Small intestine (tissue), 7 donors: Measurements from ENCODE around the gene TAS1R1. TPM values are rescaled to one million over a fixed set of nuclear protein-coding genes. Genes with fewer than 3 reads are reported as not detected.
A peak's percentile ranks its signal among the peaks of the same experiment; 100 is the strongest.
"Not testable (repeated sequence)": the region's sequence is repeated elsewhere in the genome, so short reads cannot be mapped to it uniquely, and the experiment has no call there.

Experiments used
- DNase-seq, 2 donors: peaks; one replicate each; pipeline versions ENCODE4 v3.0.0 to v3.0.0-alpha.2; 2013
- FAIRE-seq: peaks from 2 replicates; lab custom pipeline; 2012; peaks lifted over from hg19 to GRCh38; lab: Jason Lieb, UNC
- H3K27ac ChIP-seq, 3 donors: one replicate each; pipeline ENCODE4 v1.5.1; 2013; ENCODE audit warnings: low read length in 2 of 3, mild to moderate bottlenecking in 2 of 3, control low read depth in 1 of 3, inconsistent platforms in 1 of 3, low read depth in 1 of 3, moderate library complexity in 1 of 3
- H3K27me3 ChIP-seq, 3 donors: one replicate each; pipeline ENCODE4 v1.6.1; 2013; ENCODE audit warnings: low read length in 3 of 3, inconsistent platforms in 1 of 3; ENCODE audit not compliant: control insufficient read depth in 3 of 3, insufficient read depth in 3 of 3
- H3K36me3 ChIP-seq, 3 donors: one replicate each; pipeline ENCODE4 v1.6.1; 2013; ENCODE audit warnings: low read length in 3 of 3, inconsistent platforms in 1 of 3, low read depth in 1 of 3, mild to moderate bottlenecking in 1 of 3, moderate library complexity in 1 of 3; ENCODE audit not compliant: control insufficient read depth in 3 of 3, insufficient read depth in 2 of 3
- H3K4me1 ChIP-seq, 3 donors: one replicate each; pipeline ENCODE4 v1.6.1; 2013; ENCODE audit warnings: low read length in 2 of 3, inconsistent platforms in 1 of 3, low read depth in 1 of 3, mild to moderate bottlenecking in 1 of 3, moderate library complexity in 1 of 3; ENCODE audit not compliant: control insufficient read depth in 3 of 3, insufficient read depth in 2 of 3
- H3K4me3 ChIP-seq, 3 donors: one replicate each; pipeline ENCODE4 v1.5.1; 2013; ENCODE audit warnings: low read length in 3 of 3, control low read depth in 1 of 3, inconsistent platforms in 1 of 3, low read depth in 1 of 3, mild to moderate bottlenecking in 1 of 3, moderate library complexity in 1 of 3
- H3K9me3 ChIP-seq, 2 donors: one replicate each; pipeline ENCODE4 v1.6.1; 2013; ENCODE audit warnings: low read depth in 1 of 2, low read length in 1 of 2; ENCODE audit not compliant: control insufficient read depth in 2 of 2, insufficient read depth in 1 of 2
- WGBS, 3 donors: extraction: QIAGEN DNeasy Blood & Tissue Kit; methylation state at CpG; one replicate each; pipeline ENCODE4 v1.1.7; 2013; 5-methylcytosine and 5-hydroxymethylcytosine counted together
- polyA plus RNA-seq, 4 donors: library from polyadenylated mRNA; stranded (reverse) in 3 of 4; unstranded in 1 of 4; fragments of 200-250 nt in 3 of 4; fragments of 120-200 nt in 1 of 4; gene quantifications; one replicate each; pipeline versions ENCODE4 v1.2.1 to v1.2.3, GENCODE V29; 2013
- donor health status: healthy with polysubstance abuse.
- donor health status: control.
- donor health status: control.
- donor health status: Bipolar disorder and iron deficiency.
- donor health status: healthy.

The TAS1R1 gene
- polyA plus RNA-seq, 4 donors: 0.07 to 0.27 (median 0.13) TPM; not detected in 1

- H3K27me3 ChIP-seq: no peaks in the 10 kb centered on the region
- H3K9me3 ChIP-seq: no peaks in the 10 kb centered on the region
- H3K4me1 ChIP-seq: no peaks in the 10 kb centered on the region
- H3K36me3 ChIP-seq: peaks cover 6 to 62% (median 7%) of the 10 kb centered on the region in 3 donors
- FAIRE-seq: no peak
- no peak for DNase-seq
- no peak overlapping the region for H3K27ac ChIP-seq
- no peak overlapping the region for H3K4me3 ChIP-seq
- WGBS, 3 donors: 71 to 84% (median 76%) methylated on average over 5 of the region's 5 CpGs
These were observed 8.8 kb upstream of the TAS1R1 start for GRCh38 chr1:6546326-6546725.

DNA sequence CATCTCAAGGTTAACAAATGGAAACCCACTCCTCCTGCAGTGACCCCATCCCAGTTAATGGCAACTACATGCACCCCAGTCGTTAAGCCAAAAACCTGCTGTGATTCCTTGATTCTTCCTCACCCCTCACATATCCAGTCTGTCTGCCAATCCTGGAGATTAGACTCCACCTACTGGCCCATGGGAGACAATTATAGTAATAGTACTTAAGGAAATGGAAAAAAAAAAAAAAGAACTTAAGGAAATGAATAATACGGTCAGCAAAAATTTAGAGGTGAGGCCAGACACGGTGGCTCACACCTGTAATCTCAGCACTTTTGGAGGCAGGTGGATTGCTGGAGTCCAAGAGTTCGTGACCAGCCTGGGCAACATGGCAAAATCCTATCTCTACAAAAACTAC, 7.8 kb upstream of the TAS1R1 start:
- Histone ChIP-seq H3K4me1 (no peaks in the 10 kb centered on the region), H3K4me3 (no peak overlapping the region), H3K9me3 (no peaks in the 10 kb centered on the region), H3K27me3 (no peaks in the 10 kb centered on the region), H3K27ac (no peak overlapping the region), H3K36me3 (peaks cover 6 to 65% (median 7%) of the 10 kb centered on the region in 3 donors)
- WGBS, 3 donors: 58 to 69% (median 66%) methylated on average over 4 of the region's 4 CpGs
- no peak for DNase-seq
- no peak for FAIRE-seq

GRCh38 chr1:6554031-6554906, 838 bp upstream of the TAS1R1 start, which contains the start of gene NOL9:
TSS of gene NOL9 (minus strand) at chr1:6554513. CDS start at chr1:6554502, 11 bp downstream.
- peak; percentile 89 to 98 for DNase-seq
- no peaks in the 10 kb centered on the region for H3K9me3 ChIP-seq
- 1 to 2% (median 1%) methylated on average over 36 to 87 of the region's 87 CpGs for WGBS, 3 donors
- peaks cover 0 to 5% (median 4%) of the 10 kb centered on the region in 3 donors for H3K4me1 ChIP-seq
- FAIRE-seq: no peak
- H3K4me3 ChIP-seq: peak within 1 kb of the TSS; percentile 94 to 98 (median 96)
- peak within 1 kb of the TSS in 1 of 3 donors; percentile 68 for H3K27ac ChIP-seq
- no peaks in the 10 kb centered on the region for H3K27me3 ChIP-seq
- H3K36me3 ChIP-seq: peaks cover 0 to 13% (median 3%) of the 10 kb centered on the region in 3 donors

GRCh38 chr1:6557597-6557996, 2.5 kb downstream of the TAS1R1 start:
- FAIRE-seq (no peak), DNase-seq (no peak)
- Histone ChIP-seq H3K4me3 (no peak overlapping the region), H3K36me3 (no peaks in the 10 kb centered on the region), H3K9me3 (no peaks in the 10 kb centered on the region), H3K27ac (no peak overlapping the region), H3K4me1 (peaks cover 0 to 5% (median 4%) of the 10 kb centered on the region in 3 donors), H3K27me3 (no peaks in the 10 kb centered on the region)
- 81 to 88% (median 82%) methylated on average over 1 of the region's 1 CpG for WGBS, 3 donors

- H3K4me1 ChIP-seq, FAIRE-seq, H3K27ac ChIP-seq, H3K9me3 ChIP-seq, H3K27me3 ChIP-seq, H3K36me3 ChIP-seq, H3K4me3 ChIP-seq, DNase-seq: not testable (repeated sequence)
- 79 to 89% (median 88%) methylated on average over 11 of the region's 11 CpGs for WGBS, 3 donors
These were observed 4.1 kb downstream of the TAS1R1 start for GRCh38 chr1:6559161-6559560.

DNA sequence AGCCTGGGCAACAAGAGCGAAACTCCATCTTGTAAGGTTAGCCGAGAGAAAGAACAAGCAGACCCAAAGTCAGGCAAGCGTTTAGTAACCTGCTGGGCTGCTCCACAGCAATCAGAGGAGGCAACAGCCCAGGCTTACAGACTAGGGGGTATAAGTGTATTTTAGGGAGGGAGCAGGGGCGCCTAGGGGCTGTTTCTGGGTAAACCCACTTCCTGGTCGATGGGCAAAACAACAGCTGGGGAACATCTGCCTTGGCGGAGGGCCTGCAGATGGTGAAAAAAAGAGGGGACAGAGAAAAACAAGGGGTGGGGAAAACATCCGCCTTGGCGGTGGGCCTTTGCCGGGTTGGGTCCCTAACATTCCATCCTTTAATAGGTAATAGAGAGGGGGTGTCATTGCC, 5.2 kb downstream of the TAS1R1 start:
- no peaks in the 10 kb centered on the region for H3K36me3 ChIP-seq
- no peak overlapping the region for H3K4me3 ChIP-seq
- H3K9me3 ChIP-seq: no peaks in the 10 kb centered on the region
- no peaks in the 10 kb centered on the region for H3K4me1 ChIP-seq
- DNase-seq (no peak), FAIRE-seq (no peak)
- WGBS, 3 donors: 59 to 64% (median 60%) methylated on average over 9 of the region's 9 CpGs
- H3K27ac ChIP-seq: no peak overlapping the region
- peaks cover 0 to 12% (median 0%) of the 10 kb centered on the region in 3 donors for H3K27me3 ChIP-seq

- H3K4me3 ChIP-seq: no peak overlapping the region
- no peaks in the 10 kb centered on the region for H3K36me3 ChIP-seq
- WGBS, 3 donors: 90 to 93% (median 91%) methylated on average over 11 of the region's 11 CpGs
- peaks cover 0 to 6% of the 10 kb centered on the region in 2 donors for H3K9me3 ChIP-seq
- H3K4me1 ChIP-seq: no peaks in the 10 kb centered on the region
- H3K27ac ChIP-seq: no peak overlapping the region
- FAIRE-seq (no peak), DNase-seq (no peak)
- H3K27me3 ChIP-seq: peaks cover 0 to 10% (median 2%) of the 10 kb centered on the region in 3 donors
These were observed 13.9 kb downstream of the TAS1R1 start for GRCh38 chr1:6569033-6569432.

DNA sequence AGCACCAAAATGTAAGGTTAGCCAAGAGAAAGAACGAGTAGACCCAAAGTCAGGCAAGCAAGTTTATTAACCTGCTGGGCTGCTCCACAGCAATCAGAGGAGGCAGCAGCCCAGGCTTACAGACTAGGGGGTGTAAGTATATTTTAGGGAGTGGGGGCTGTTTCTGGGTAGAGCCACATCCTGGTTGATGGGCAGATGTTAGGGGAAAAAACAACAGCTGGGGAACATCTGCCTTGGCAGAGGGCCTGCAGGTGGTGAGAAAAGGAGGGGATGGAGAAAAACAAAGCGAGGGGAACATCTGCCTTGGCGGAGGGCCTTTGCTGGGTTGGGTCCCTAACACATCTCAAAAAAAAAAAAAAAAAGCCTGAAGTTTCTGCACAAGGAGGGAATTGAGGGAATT, 15.0 kb downstream of the TAS1R1 start:
- H3K4me3 ChIP-seq: no peak overlapping the region
- no peak overlapping the region for H3K27ac ChIP-seq
- DNase-seq: no peak
- WGBS, 3 donors: 58 to 72% (median 67%) methylated on average over 3 of the region's 3 CpGs
- peaks cover 0 to 6% of the 10 kb centered on the region in 2 donors for H3K9me3 ChIP-seq
- H3K4me1 ChIP-seq: no peaks in the 10 kb centered on the region
- FAIRE-seq: no peak
- H3K36me3 ChIP-seq: no peaks in the 10 kb centered on the region
- H3K27me3 ChIP-seq: peaks cover 0 to 3% (median 2%) of the 10 kb centered on the region in 3 donors
